Measurements from ENCODE around the gene PCDHGA4.

GRCh38 chr5:141382469-141383294 is 27.9 kb downstream of the PCDHGA4 start, which contains the start of gene PCDHGA7:
- TF ChIP-seq POLR2A (IDR thresholded peaks at IDR 0.05): no peak
- TF ChIP-seq, protein P1, sequence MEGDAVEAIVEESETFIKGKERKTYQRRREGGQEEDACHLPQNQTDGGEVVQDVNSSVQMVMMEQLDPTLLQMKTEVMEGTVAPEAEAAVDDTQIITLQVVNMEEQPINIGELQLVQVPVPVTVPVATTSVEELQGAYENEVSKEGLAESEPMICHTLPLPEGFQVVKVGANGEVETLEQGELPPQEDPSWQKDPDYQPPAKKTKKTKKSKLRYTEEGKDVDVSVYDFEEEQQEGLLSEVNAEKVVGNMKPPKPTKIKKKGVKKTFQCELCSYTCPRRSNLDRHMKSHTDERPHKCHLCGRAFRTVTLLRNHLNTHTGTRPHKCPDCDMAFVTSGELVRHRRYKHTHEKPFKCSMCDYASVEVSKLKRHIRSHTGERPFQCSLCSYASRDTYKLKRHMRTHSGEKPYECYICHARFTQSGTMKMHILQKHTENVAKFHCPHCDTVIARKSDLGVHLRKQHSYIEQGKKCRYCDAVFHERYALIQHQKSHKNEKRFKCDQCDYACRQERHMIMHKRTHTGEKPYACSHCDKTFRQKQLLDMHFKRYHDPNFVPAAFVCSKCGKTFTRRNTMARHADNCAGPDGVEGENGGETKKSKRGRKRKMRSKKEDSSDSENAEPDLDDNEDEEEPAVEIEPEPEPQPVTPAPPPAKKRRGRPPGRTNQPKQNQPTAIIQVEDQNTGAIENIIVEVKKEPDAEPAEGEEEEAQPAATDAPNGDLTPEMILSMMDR (IDR thresholded peaks at IDR 0.05): no peak
